NCI-H187 (cell line): Measurements from ENCODE around the gene HBD.

Experiments
- DNase-seq, 2 experiments: peaks; one replicate each; lab custom pipeline; 2025; lab: John Stamatoyannopoulos, UW

Gene HBD

GRCh38 chr11:5232176-5232575 lies 2.1 kb downstream of the HBD start:
- no peak for DNase-seq

- DNase-seq, result no peak
Observed at GRCh38 chr11:5231111-5231510, 3.2 kb downstream of the HBD start.

DNA sequence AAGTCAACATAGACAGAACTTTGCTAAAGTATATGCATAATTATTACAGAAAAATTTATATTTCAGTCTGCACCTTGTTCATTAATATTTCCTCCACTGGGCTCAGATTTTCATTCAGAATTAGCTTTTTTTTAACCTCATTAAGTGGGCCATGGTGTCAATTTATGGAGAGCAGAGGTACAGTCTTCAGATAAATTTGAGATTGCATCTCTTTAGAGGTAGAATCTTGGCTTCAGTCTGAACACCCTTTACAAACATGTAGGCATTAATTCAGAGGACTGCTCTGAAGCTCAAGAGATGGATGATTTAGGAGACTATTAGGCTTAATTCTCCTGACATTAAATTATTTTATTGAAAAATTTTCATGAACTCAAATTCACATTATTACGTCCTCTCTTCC lies 4.0 kb downstream of the HBD start:
- DNase-seq, result no peak

DNA sequence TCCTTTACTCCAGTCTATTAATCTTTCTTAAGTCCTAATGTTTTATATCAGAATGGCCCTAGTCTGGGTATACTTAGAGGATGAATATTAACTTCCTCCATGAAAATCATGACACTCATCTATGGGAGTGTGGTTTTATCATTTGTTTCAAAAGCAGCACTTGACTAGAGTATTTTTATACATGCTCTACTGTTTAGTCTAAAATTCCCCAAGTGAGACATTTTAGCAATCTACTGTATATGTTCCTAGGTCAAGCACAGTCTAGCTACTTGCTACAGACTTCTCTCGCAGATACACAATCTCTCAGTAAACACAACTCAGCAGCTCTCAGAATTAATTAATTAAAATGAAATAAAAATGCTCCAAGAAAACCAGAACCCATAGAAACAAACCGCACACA lies 4.5 kb downstream of the HBD start:
- DNase-seq, result no peak

DNA sequence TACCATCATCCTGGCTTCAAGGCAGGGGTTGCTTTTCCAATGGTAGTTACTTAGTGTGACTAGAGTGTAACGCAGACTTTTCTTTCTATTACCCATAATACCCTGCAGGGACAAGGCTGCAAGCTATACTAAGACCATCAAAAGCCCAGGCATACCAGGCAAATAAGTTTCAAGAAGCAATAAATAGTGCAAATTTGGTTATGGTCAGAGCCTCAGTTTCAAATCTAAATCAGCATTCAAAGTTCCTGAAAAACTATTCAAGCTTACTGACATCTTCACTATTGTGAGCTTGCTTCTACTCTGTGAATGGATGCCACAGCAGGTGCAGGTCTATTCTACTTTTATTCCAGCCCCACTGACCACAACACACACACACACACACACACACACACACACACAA lies 4.9 kb downstream of the HBD start:
- no peak for DNase-seq

- no peak for DNase-seq
Observed at GRCh38 chr11:5228124-5228523, 6.2 kb downstream of the HBD start.

DNA sequence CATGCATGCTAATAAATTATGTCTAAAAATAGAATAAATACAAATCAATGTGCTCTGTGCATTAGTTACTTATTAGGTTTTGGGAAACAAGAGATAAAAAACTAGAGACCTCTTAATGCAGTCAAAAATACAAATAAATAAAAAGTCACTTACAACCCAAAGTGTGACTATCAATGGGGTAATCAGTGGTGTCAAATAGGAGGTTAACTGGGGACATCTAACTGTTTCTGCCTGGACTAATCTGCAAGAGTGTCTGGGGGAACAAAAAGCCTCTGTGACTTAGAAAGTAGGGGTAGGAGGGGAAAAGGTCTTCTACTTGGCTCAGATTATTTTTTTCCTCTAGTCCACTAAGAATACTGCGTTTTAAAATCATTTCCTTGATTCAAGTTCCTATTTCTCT lies 6.6 kb downstream of the HBD start:
- no peak for DNase-seq

GRCh38 chr11:5226732-5227310 lies 7.5 kb downstream of the HBD start, which contains the start of gene HBB:
Gene HBB (minus strand): TSS chr11:5227071. CDS start chr11:5227021, 50 bp downstream.
- no peak for DNase-seq

GRCh38 chr11:5225480-5225871 lies 8.8 kb downstream of the HBD start:
- DNase-seq, result no peak

GRCh38 chr11:5224538-5225479 lies 9.5 kb downstream of the HBD start:
- no peak for DNase-seq

GRCh38 chr11:5223686-5224085 lies 10.6 kb downstream of the HBD start:
- DNase-seq, result no peak

GRCh38 chr11:5223146-5223545 lies 11.1 kb downstream of the HBD start:
- DNase-seq, result no peak

DNA sequence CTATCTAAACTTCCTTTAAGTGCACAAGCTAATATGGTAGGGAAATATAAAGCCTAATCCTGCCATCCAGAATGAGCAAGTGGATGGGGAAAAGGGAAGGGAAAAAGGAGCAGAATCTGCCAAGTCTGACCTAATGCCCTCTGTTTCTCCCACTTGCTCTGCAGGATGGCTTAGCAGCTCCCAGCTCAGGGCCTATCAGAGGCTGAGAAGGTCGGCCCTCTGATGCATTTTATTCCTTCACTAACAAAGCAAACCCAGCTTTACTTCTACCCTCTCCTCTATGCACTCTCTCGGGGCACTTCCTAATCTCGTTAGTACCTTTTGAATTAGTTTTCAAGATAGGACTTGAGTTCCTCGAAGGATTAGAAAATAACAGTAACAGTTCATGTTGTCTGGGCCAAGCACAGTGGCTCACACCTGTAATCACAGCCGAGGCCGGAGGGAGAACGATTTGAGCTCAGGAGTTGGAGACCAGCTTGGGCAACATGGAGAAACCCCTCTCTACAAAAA lies 23.9 kb downstream of the HBD start:
- no peak for DNase-seq

DNA sequence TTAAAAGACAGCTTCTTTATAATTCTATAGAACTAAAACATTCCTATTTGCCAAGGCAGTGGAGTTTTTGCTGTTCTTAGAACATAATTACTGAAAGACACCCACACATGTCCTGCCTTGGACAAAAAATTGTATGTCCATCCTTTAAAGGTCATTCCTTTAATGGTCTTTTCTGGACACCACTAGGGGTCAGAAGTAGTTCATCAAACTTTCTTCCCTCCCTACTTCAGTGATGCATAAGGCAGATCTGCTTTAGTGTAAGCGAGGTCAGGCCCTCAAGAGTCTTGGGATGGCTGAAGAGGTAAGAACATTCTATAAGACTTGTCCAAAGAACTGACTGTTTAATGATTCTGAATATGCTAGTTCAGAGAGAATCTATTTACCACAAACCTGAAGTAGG lies 29.5 kb downstream of the HBD start:
- DNase-seq, result no peak

DNA sequence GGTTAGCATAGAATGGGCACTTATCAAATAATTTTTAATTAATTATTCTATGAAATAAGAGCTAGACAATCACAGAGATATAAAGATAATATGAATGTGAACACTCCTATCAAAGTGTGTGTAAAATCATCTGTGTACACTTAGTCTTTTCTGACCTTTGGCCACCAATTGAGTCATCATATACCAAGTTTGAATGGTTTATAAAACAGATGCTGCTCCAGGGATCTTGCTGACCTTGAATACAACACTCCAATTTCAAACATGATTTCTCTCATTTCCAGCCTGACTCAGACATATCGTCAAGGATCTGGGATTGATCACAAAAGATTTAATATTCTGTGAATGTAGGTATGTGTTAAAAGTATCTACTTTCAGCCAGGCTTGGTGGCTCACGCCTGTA lies 30.9 kb downstream of the HBD start:
- DNase-seq, result no peak

DNA sequence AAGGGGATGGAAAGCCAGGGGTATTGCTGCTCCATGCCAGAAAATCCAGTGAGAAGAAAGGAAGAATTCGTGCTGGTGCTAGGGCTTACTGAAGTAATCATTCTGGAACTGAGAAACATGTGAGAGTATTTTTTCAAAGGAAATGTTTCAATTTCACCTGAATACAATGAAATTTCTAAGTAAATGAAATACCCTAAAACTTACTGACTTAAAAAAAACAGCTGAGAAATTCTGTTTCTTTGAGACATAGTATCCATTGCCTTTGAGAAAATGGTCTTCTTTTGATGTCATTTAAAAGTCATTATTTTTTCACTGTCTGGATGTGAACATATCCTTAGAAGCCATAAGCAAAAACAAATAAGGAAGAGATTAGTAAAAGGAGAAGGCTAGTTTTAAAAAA lies 33.7 kb downstream of the HBD start, which contains the start of gene OR51V1:
Gene OR51V1, minus strand, starts transcription at position 101 of the 400 bp plus-strand sequence. Its CDS starts 0 bp downstream, at position 101.
- DNase-seq, result no peak

DNA sequence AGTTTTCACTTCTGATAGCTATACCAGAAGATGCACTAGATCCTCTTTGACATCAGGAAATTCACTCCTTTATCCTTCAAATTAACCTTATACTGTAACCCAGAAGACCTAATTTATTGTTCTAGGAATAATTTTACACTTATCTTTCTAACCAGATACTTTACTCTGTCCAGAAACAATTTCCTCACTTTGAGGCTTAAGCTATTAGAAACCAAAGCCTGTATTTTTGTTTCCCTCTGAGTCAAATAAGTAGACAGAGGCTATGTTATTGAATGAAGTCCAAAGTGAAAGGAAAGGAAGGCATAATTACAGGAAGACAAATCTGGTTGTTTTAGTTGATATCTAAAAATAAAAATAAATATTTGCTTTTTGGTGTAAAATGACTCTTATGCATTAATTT lies 36.0 kb downstream of the HBD start:
- no peak for DNase-seq

DNA sequence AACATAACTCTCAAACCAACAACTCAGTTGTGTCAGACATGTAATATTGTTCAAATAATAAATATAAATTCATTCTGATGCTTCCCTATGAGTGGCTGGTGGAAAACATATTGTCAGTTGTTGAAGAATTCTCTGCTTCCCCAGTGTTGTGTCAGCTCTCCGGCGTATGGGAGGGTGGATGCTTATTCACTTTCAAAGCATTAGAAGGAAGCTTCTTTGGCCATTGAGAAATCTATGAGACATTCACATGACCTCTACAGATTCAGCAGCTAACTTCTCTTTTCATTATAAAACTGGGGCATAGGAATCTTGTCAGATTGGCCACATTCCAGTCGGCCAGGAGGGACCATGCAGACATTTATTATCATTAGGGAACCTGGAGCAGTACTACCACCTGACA lies 36.7 kb downstream of the HBD start:
- no peak for DNase-seq

GRCh38 chr11:5196731-5197130 lies 37.6 kb downstream of the HBD start:
- DNase-seq, result no peak

- no peak for DNase-seq
Observed at GRCh38 chr11:5196067-5196466, 38.2 kb downstream of the HBD start.

DNA sequence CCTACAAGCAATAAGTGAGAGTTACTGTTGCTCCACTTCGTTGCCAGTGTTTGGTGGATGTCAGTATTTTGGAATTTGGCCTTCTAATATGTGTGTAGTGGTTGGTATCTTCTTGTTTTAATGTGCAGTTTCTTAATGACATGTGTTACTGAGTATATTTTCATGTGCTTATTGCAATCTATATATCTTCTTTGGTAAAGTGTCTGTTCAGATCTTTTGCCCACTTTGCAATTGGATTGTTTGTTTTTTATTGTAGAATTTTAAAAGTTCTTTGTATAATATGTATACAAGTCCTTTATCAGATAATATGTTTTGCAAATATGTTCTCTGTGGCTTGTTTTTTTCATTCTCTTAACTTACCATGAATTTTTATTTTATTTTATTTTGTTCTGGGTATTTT lies 41.5 kb downstream of the HBD start:
- DNase-seq, result no peak

GRCh38 chr11:5188201-5188600 lies 46.1 kb downstream of the HBD start:
- no peak for DNase-seq
